OCI-LY1 (cell line): ENCODE data around the gene ANKRD40CL.

Experiments
- EZH2 ChIP-seq: fragments of 200-600 bp; sonication (generic), shearing (Covaris generic); IDR thresholded peaks from 2 replicates; pipeline ENCODE4 v1.8.0; 2017; ENCODE audit warnings: borderline replicate concordance, mixed run types, mild to moderate bottlenecking, antibody characterized with exemption, low read length, moderate library complexity, mixed read lengths
- TF ChIP-seq, protein P1 (sequence below): fragments of 200-600 bp; sonication (generic), shearing (Covaris generic); IDR thresholded peaks from 2 replicates; pipeline ENCODE4 v1.5.1; 2017; ENCODE audit warnings: mild to moderate bottlenecking, antibody characterized with exemption, low read length, moderate library complexity, mixed read lengths

DNA sequence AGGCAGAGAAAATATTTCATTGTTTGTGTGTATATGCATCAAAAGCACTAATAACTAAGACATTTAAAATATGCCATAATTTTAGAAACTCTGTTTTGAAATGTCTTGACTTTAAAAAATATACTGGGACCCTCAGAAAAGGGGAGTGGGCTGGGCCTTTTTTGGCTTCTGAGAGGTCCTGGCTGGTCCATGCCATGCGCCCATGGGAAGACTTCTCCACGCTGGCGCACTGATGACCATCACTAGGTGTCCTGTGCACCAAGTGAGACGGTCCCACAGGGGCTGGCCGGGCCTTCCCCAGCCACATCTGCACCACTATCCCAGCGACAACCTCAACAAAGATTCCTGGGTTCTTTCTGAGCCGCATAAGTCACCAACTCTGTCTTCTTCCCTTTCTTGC is 41.1 kb upstream of the ANKRD40CL start:
- TF ChIP-seq, protein P1, sequence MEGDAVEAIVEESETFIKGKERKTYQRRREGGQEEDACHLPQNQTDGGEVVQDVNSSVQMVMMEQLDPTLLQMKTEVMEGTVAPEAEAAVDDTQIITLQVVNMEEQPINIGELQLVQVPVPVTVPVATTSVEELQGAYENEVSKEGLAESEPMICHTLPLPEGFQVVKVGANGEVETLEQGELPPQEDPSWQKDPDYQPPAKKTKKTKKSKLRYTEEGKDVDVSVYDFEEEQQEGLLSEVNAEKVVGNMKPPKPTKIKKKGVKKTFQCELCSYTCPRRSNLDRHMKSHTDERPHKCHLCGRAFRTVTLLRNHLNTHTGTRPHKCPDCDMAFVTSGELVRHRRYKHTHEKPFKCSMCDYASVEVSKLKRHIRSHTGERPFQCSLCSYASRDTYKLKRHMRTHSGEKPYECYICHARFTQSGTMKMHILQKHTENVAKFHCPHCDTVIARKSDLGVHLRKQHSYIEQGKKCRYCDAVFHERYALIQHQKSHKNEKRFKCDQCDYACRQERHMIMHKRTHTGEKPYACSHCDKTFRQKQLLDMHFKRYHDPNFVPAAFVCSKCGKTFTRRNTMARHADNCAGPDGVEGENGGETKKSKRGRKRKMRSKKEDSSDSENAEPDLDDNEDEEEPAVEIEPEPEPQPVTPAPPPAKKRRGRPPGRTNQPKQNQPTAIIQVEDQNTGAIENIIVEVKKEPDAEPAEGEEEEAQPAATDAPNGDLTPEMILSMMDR: no peak
- TF ChIP-seq EZH2: no peak
